K562 (cell line): ENCODE measurements around the gene TBATA. TPM values are rescaled to one million over a fixed set of nuclear protein-coding genes. Genes with fewer than 3 reads are reported as not detected.

Experiments
- BRF2 ChIP-seq: IDR thresholded peaks from 3 replicates; pipeline ENCODE4 v1.6.1; 2011; ENCODE audit warnings: borderline replicate concordance, mild to moderate bottlenecking; ENCODE audit not compliant: insufficient read length, insufficient read depth
- ETV6 ChIP-seq, 3 experiments: fragments of 150-350 bp in 1 of 3; sonication (generic) in 1 of 3; formaldehyde crosslinking in 1 of 3; IDR thresholded peaks; 2 replicates each; pipeline versions ENCODE4 v1.6.1 to v1.8.0; 2014 to 2022; ENCODE audit warnings: borderline replicate concordance in 2 of 3, low read depth in 2 of 3, antibody characterized with exemption in 1 of 3, low read length in 1 of 3, mild to moderate bottlenecking in 1 of 3, missing genetic modification reagents in 1 of 3
- GMEB1 ChIP-seq: fragments of 250-450 bp; sonication (Bioruptor Pico); IDR thresholded peaks from 2 replicates; pipeline ENCODE4 v1.4.0; 2020; ENCODE audit warnings: mild to moderate bottlenecking
- HNRNPK ChIP-seq: fragments of 200-400 bp; formaldehyde crosslinking; IDR thresholded peaks from one replicate; pipeline ENCODE4 v1.6.1; 2018; ENCODE audit warnings: mild to moderate bottlenecking, low read depth, low read length; ENCODE audit not compliant: poor library complexity, severe bottlenecking
- NR1H2 ChIP-seq: sonication (generic); formaldehyde crosslinking; IDR thresholded peaks from 2 replicates; pipeline ENCODE4 v1.4.0; 2020; ENCODE audit warnings: mild to moderate bottlenecking, missing genetic modification reagents
- POLR3A ChIP-seq: IDR thresholded peaks from 2 replicates; pipeline ENCODE4 v1.6.1; 2011; ENCODE audit warnings: borderline replicate concordance, mild to moderate bottlenecking, moderate library complexity; ENCODE audit not compliant: insufficient read length, insufficient read depth; ENCODE audit errors: extremely low read depth
- U2AF2 ChIP-seq: fragments of 200-400 bp; formaldehyde crosslinking; optimal IDR thresholded peaks from 2 replicates; pipeline ENCODE3; 2017; ENCODE audit warnings: low read depth, mild to moderate bottlenecking, low read length
- polyA plus RNA-seq, 8 experiments: library from polyadenylated mRNA; depleted of rRNA in 4 of 8; stranded (reverse) in 5 of 8; unstranded in 3 of 8; fragments of >200 nt; fragmentation: Nextera tagmentation in 2 of 8; fragmentation: Illumina TruSeq in 1 of 8; extraction: Ambion mirVana in 2 of 8; extraction: Trizol in 1 of 8; gene quantifications; 2 replicates each; pipeline versions ENCODE4 v1.2.1 to v1.2.3, GENCODE V29; 2011 to 2014; ENCODE audit warnings: inconsistent platforms in 1 of 8, missing spikeins in 1 of 8
- total RNA-seq, 7 experiments: library from RNA; depleted of rRNA in 6 of 7; stranded (reverse); fragments of >200 nt in 6 of 7; fragmentation: Illumina TruSeq in 2 of 7; extraction: Trizol in 2 of 7; gene quantifications; 2 replicates each; pipeline versions ENCODE4 v1.2.1 to v1.2.3, GENCODE V29; 2011 to 2021; ENCODE audit warnings: low replicate concordance in 1 of 7

TBATA gene
- total and polyA plus RNA-seq, 9 of the 15 experiments (the other 6 are each of a cell fraction or from before 2014, with no cell fraction given), result not detected

- no peak for TF ChIP-seq BRF2
- no peak for TF ChIP-seq ETV6 (IDR thresholded peaks at IDR 0.05; ENCODE audit: borderline replicate concordance in 1 of 2, low read depth in 2 of 2, low read length in 1 of 2)
- TF ChIP-seq ETV6 (CRISPR knock-in tag; IDR thresholded peaks at IDR 0.05; ENCODE audit: borderline replicate concordance), result no peak
- no peak for TF ChIP-seq U2AF2
- no peak for TF ChIP-seq NR1H2
- TF ChIP-seq POLR3A, result no peak
- no peak for TF ChIP-seq HNRNPK
- TF ChIP-seq GMEB1 (CRISPR knock-in tag), result no peak
Observed at GRCh38 chr10:70809011-70809611, 23.9 kb upstream of the TBATA start (continued).
